Stimulated activated CD4-positive, alpha-beta T cell treated with anti-CD3 and anti-CD28 coated beads, Interleukin-1b, Interleukin-23, amount 100 ng/mL, for 1 hour (primary cell): Measurements from ENCODE around the gene KIAA1549.

Experiments
- DNase-seq, 2 donors: peaks; one replicate each; pipeline ENCODE4 v3.0.0-alpha.2; 2020; ENCODE audit warnings: low read depth in 2 of 2

Gene KIAA1549

DNA sequence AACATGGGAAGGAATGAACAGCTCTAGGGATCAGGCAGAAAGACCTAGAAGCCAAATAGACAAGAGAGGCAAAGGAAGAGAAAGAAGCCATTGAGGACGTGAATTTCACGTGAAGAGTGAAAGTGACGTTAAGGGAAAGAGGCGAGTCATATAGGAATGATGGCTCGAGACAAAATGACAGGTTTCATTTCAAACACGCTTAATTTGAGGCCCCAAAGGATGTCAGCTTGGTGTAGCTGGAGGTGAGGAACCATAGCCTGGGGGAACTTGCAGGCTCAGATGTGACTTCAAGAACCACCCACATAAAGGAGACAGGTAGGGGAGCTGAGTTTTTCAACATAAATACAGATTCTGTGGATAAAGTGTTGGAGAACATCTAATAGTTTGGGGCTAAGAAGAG is 98.9 kb downstream of the KIAA1549 start:
- no peak for DNase-seq

- DNase-seq, result no peak
Measured at GRCh38 chr7:138881579-138882188, 99.5 kb downstream of the KIAA1549 start.

- no peak for DNase-seq
Measured at GRCh38 chr7:138880881-138881578, 100.2 kb downstream of the KIAA1549 start.

- no peak for DNase-seq
Measured at GRCh38 chr7:138879356-138879755, 101.8 kb downstream of the KIAA1549 start.

GRCh38 chr7:138878856-138879255 is 102.3 kb downstream of the KIAA1549 start:
- DNase-seq, result no peak

- DNase-seq, result no peak
Measured at GRCh38 chr7:138878051-138878450, 103.1 kb downstream of the KIAA1549 start.

- DNase-seq, result no peak
Measured at GRCh38 chr7:138876326-138876725, 104.9 kb downstream of the KIAA1549 start.

DNA sequence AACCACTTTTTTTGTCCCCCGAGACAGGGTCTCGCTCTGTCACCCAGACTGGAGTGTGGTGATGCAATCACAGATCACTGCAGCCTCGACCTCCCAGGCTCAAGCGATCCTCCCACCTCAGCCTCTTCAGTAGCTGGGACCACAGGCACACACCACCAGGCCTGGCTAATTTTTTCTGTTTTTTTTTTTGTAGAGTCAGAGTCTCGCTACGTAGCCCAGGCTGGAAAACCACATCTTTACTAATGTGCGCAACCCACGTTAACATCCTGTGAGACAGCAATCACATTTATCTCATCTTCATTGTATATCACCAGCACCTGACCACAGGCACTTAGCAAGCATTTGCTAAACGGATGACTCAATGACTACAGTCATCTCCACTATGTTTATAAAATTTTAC is 105.4 kb downstream of the KIAA1549 start:
- DNase-seq, result peak; percentile 7 to 20

- DNase-seq, result no peak
Measured at GRCh38 chr7:138873220-138873892, 107.8 kb downstream of the KIAA1549 start.

- DNase-seq, result no peak
Measured at GRCh38 chr7:138872576-138872975, 108.6 kb downstream of the KIAA1549 start.

DNA sequence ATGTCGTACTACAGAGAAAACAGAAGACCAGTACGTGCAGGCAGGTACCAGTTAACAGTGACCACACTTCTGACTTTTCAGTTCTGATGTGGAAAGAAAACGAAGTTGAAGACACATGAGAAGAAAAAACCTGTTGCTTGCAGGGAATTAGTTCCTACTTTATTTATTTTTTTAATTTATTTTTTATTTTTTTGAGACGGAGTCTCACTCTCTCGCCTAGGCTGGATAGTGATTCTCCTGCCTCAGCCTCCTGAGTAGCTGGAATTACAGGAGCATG is 109.4 kb downstream of the KIAA1549 start:
- no peak for DNase-seq

GRCh38 chr7:138871065-138871813 is 110.0 kb downstream of the KIAA1549 start:
- DNase-seq, result no peak

DNA sequence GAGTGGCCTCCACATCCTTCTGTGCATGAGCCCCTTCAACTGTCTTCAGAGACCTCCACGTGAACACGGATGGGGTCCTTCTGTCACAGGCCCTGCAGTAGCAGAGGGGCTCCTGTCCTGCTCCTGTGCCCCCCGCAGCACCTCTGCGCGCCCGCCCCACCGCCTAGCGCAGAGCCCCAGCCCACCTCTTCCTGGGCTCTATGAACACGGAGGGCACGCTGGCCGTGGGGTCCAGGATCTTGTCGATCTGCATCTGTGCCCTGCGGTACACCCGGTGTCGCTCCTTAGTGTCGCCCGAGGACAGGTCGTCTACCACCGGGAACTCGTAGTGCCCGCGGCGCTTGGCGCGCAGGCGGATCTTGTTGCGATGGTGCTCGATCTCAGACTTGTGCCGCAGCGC is 111.8 kb downstream of the KIAA1549 start:
- no peak for DNase-seq

GRCh38 chr7:138868711-138869110 is 112.5 kb downstream of the KIAA1549 start:
- DNase-seq, result no peak

DNA sequence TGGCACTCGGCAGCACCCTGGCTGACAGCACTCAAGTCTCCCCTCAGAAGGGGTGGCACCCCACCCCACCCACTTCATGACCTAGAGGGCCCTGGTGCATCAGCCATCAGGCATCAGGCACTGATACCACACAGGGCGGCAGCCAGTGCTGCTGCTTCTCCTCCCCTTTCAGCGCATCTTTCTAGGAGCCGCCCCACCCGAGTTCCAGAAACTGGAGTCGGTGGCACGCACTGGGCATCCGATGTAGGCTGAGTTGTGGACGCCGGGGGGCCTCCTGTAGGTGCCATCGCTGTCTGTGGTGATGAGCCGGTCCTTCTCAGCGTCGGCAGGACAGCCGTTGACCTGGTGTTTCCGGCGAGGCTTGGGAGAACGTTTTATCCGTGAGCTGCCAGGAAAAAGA is 113.4 kb downstream of the KIAA1549 start:
- no peak for DNase-seq

GRCh38 chr7:138866353-138866752 is 114.8 kb downstream of the KIAA1549 start:
- DNase-seq, result no peak

DNA sequence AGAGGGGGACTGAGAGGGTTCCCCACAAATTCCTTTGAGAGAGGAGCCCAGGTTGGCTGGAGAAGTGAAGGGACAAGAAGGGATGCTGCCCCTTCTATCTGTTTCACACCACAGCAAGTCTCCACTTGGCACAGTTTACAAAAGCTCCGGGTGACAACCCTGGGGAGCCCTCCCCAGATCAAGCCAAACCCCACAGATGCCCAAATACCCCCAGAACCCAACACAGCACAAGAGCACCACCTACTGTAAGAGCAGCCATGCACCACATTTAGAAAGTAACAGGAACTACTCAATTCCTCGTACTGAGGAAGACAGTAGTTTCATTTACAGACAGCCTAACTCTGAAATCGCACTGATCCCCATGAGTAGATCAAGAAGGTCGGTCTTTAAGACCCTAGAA is 115.3 kb downstream of the KIAA1549 start:
- no peak for DNase-seq

DNA sequence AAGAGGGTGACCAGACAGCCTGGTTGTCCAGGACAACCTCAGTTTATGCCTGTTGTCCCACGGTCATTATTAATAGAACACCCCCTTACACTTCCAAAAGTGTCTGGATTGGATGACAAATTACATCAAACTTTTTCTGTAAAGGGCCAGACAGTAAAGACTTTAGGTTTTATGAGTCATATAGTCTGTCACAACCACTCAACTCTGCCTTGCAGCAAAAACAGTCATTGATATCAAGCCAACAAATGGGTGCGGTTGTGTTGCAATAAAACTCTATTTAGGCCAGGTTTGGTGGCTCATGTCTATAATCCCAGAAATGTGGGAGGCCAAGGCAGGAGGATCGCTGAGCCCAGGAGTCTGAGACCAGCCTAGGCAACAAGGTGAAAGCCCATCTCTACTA is 116.5 kb downstream of the KIAA1549 start:
- DNase-seq, result no peak

DNA sequence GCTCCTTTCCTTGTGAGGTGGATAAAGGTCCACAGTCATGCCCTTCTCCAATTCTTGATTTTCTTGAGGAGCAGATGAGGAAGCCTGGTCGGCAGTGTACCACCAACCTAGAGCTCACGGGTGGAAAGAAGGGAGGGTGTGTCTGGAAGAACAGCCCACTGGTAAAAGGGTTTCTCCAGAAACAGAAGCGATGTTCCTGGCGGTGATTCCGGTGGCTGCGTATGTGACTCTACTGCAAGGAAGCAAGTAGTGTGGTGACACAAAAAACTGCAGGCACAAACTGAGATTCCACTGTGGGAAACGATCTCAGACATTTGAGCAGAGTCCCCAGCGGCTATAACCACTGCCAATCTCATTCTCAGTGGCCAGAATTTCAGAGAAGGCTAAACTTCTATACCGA is 117.3 kb downstream of the KIAA1549 start:
- DNase-seq, result no peak

DNA sequence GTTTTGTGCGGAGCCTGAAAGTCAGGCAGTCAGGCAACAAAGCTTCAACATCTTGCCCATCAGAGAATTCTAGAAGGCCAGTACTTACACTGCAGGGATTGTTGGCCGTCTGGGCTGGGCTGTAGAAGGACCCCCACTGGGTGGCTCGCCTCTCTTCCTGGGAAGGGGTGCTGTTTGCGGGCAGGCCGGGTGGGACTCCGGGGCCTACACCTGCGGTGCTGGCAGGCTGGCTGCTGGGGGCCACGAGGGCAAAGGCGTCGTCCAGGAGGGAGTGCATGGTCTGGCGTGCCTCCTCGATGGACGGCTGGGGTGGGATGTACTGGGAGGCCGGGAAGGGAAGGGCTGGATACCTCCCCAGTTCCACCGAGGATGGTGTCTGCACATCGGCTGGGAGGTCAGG is 120.1 kb downstream of the KIAA1549 start:
- no peak for DNase-seq

GRCh38 chr7:138857728-138858127 is 123.5 kb downstream of the KIAA1549 start:
- no peak for DNase-seq

- DNase-seq, result no peak
Measured at GRCh38 chr7:138854115-138854645, 127.0 kb downstream of the KIAA1549 start.
